Calu3 (cell line): ENCODE results near the gene PADI1. TPM values are rescaled to one million over a fixed set of nuclear protein-coding genes. Genes with fewer than 3 reads are reported as not detected.

Source experiments
- BruUV-seq: library from RNA; stranded (reverse); fragments of 400-500 nt; replicated peaks from 2 replicates; lab custom pipeline; 2021; lab: Mats Ljungman, UMichigan
- CTCF ChIA-PET: fragments of 300-600 bp; sonication (Branson Sonifier 250); formaldehyde crosslinking; loops from one replicate; lab custom pipeline; 2022; ENCODE audit warnings: antibody characterized with exemption; lab: Charles Lee
- DNase-seq: peaks from one replicate; pipeline ENCODE4 v3.0.0; 2022
- H3K27ac Mint-ChIP-seq: one replicate; pipeline ENCODE4 v1.8.0; 2022; ENCODE audit warnings: mixed read lengths; ENCODE audit not compliant: unreplicated experiment
- H3K27me3 Mint-ChIP-seq: one replicate; pipeline ENCODE4 v1.8.0; 2022; ENCODE audit warnings: mixed read lengths; ENCODE audit not compliant: unreplicated experiment
- H3K36me3 Mint-ChIP-seq: one replicate; pipeline ENCODE4 v1.8.0; 2022; ENCODE audit warnings: mild to moderate bottlenecking, moderate library complexity, mixed read lengths; ENCODE audit not compliant: insufficient read depth, unreplicated experiment
- H3K4me1 Mint-ChIP-seq: one replicate; pipeline ENCODE4 v1.8.0; 2022; ENCODE audit warnings: mild to moderate bottlenecking, low read depth, mixed read lengths; ENCODE audit not compliant: unreplicated experiment
- H3K4me3 Mint-ChIP-seq: one replicate; pipeline ENCODE4 v1.8.0; 2022; ENCODE audit warnings: mild to moderate bottlenecking, low read depth, moderate library complexity, mixed read lengths; ENCODE audit not compliant: unreplicated experiment
- H3K9me3 Mint-ChIP-seq: one replicate; pipeline ENCODE4 v1.8.0; 2022; ENCODE audit warnings: low read depth, mixed read lengths; ENCODE audit not compliant: unreplicated experiment
- intact Hi-C: fragments of 100-400 bp; cut with micrococcal nuclease; formaldehyde crosslinking; loops from one replicate; pipeline ENCODE4 v1.10.0; 2022; ENCODE audit not compliant: unreplicated experiment
- total RNA-seq: library from RNA; stranded (reverse); gene quantifications from 2 replicates; pipeline ENCODE4 v1.2.3, GENCODE V29; 2022
- TF ChIP-seq, protein P1 (sequence below): fragments of 200-600 bp; IDR thresholded peaks from one replicate; pipeline ENCODE4 v1.8.0; 2022; ENCODE audit warnings: antibody characterized with exemption; ENCODE audit not compliant: unreplicated experiment

The PADI1 gene
- total RNA-seq, 1 experiment from 2014 or later, result 2.3 TPM

DNA sequence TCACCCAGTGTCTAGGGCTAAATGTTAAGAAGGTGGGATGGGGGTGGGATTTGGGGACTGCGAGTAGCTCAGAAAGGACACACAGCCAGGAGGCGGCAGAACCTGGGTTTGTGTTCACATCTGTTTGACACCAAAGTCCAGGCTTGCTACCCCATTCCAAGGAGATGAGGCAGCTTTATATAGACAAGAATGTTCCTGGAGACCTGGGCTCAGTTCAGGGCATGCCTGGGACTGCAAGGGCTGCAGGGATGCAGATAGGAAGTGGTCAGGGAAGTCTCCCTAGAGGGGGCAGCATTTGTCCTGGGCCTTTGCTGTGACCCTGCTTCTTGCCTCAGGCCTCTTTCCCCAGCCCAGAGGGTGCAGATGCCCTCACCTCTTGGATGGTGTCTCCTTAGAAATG, 60.2 kb downstream of the PADI1 start:
- TF ChIP-seq, protein P1, sequence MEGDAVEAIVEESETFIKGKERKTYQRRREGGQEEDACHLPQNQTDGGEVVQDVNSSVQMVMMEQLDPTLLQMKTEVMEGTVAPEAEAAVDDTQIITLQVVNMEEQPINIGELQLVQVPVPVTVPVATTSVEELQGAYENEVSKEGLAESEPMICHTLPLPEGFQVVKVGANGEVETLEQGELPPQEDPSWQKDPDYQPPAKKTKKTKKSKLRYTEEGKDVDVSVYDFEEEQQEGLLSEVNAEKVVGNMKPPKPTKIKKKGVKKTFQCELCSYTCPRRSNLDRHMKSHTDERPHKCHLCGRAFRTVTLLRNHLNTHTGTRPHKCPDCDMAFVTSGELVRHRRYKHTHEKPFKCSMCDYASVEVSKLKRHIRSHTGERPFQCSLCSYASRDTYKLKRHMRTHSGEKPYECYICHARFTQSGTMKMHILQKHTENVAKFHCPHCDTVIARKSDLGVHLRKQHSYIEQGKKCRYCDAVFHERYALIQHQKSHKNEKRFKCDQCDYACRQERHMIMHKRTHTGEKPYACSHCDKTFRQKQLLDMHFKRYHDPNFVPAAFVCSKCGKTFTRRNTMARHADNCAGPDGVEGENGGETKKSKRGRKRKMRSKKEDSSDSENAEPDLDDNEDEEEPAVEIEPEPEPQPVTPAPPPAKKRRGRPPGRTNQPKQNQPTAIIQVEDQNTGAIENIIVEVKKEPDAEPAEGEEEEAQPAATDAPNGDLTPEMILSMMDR, result no peak
- intact Hi-C loops, result no loop called here
- H3K36me3 Mint-ChIP-seq, result no peaks in the 10 kb centered on the region
- CTCF ChIA-PET, result no interaction called here
- H3K27ac Mint-ChIP-seq, result no peak overlapping the region
- H3K27me3 Mint-ChIP-seq, result no peaks in the 10 kb centered on the region
- H3K4me1 Mint-ChIP-seq, result no peaks in the 10 kb centered on the region
- no peaks in the 10 kb centered on the region for H3K9me3 Mint-ChIP-seq
- DNase-seq, result no peak
- no peak overlapping the region for H3K4me3 Mint-ChIP-seq
- no TSS peak for BruUV-seq

GRCh38 chr1:17265950-17266349, 61.0 kb downstream of the PADI1 start:
- Mint-ChIP-seq H3K4me1 (no peaks in the 10 kb centered on the region), H3K4me3 (no peak overlapping the region)

GRCh38 chr1:17270891-17271765, 66.2 kb downstream of the PADI1 start:
- Mint-ChIP-seq H3K4me1 (no peaks in the 10 kb centered on the region), H3K27me3 (no peaks in the 10 kb centered on the region), H3K4me3 (no peak overlapping the region), H3K27ac (no peak overlapping the region), H3K9me3 (no peaks in the 10 kb centered on the region), H3K36me3 (no peaks in the 10 kb centered on the region)
- intact Hi-C loops, result no loop called here
- TF ChIP-seq, protein P1, result no peak
- CTCF ChIA-PET, result no interaction called here
- BruUV-seq, result no TSS peak
- DNase-seq, result no peak

More at GRCh38 chr1:17265950-17266349, 61.0 kb downstream of the PADI1 start:
- CTCF ChIA-PET, result no interaction called here
- intact Hi-C loops, result no loop called here
- no peaks in the 10 kb centered on the region for H3K36me3 Mint-ChIP-seq
- TF ChIP-seq, protein P1, result no peak
- H3K9me3 Mint-ChIP-seq, result no peaks in the 10 kb centered on the region
- DNase-seq, result no peak
- no peak overlapping the region for H3K27ac Mint-ChIP-seq
- H3K27me3 Mint-ChIP-seq, result no peaks in the 10 kb centered on the region
- no TSS peak for BruUV-seq

DNA sequence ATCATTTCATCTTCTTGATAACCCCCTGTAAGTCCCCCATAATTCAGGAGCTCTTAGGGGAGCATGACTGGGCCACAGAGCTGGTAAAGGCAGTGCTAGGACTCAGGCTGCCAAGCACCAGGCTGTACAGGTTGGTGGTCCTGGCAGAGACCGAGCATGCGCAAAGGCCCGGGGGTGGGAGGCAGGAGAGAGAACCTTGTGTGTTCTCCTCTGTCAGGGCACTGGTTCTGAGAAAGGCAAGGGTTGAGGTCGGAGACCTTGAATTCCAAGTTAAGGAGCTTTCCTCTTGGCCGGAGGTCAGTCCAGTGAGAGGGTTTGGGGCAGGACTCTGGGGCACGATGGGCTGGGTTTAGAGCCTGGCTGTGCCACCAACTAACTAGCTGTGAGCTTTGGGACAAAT, 67.1 kb downstream of the PADI1 start:
- TF ChIP-seq, protein P1, result no peak
- intact Hi-C loops, result no loop called here
- Mint-ChIP-seq H3K27ac (no peak overlapping the region), H3K4me3 (no peak overlapping the region), H3K4me1 (no peaks in the 10 kb centered on the region), H3K27me3 (no peaks in the 10 kb centered on the region), H3K9me3 (no peaks in the 10 kb centered on the region), H3K36me3 (no peaks in the 10 kb centered on the region)
- CTCF ChIA-PET, result no interaction called here
- no TSS peak for BruUV-seq
- DNase-seq, result no peak
